ENCODE results near the gene GDI1. TPM values are rescaled to one million over a fixed set of nuclear protein-coding genes. Genes with fewer than 3 reads are reported as not detected.

GDI1 gene
- polyA plus RNA-seq, 4 donors: 59.2 to 76.5 (median 62.6) TPM

DNA sequence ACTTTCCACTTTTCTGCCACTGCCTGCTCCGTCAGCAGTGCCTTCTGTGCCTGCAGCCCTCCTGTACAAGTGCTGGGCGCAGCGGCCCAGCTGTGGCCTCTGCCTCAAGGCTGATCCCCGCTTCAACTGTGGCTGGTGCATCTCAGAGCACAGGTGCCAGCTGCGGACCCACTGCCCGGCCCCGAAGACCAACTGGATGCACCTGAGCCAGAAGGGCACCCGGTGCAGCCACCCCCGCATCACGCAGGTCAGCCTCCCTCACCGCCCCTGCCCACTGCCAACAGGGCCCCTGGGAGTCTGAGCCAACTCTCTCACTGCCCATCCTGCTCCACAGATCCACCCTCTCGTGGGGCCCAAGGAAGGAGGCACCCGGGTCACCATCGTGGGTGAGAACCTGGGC is 28.6 kb downstream of the GDI1 start:
- Histone ChIP-seq H3K27me3 (ENCODE audit: control insufficient read depth in 3 of 3, insufficient read depth in 3 of 3, low read length in 3 of 3) (no peaks in the 10 kb centered on the region), H3K27ac (ENCODE audit: low read depth in 1 of 3, low read length in 2 of 3) (no peak overlapping the region), H3K4me3 (ENCODE audit: low read depth in 1 of 3, low read length in 3 of 3) (no peak overlapping the region), H3K9me3 (ENCODE audit: control insufficient read depth in 2 of 2, insufficient read depth in 1 of 2, low read depth in 1 of 2, low read length in 1 of 2) (no peaks in the 10 kb centered on the region), H3K36me3 (ENCODE audit: control insufficient read depth in 3 of 3, insufficient read depth in 2 of 3, low read depth in 1 of 3, low read length in 3 of 3) (peaks cover 0 to 97% (median 2%) of the 10 kb centered on the region in 3 donors), H3K4me1 (ENCODE audit: control insufficient read depth in 3 of 3, insufficient read depth in 2 of 3, low read depth in 1 of 3, low read length in 2 of 3) (no peaks in the 10 kb centered on the region)
- DNase-seq (no peak), FAIRE-seq (no peak)
- WGBS, 3 donors: 91 to 96% (median 96%) methylated on average over 7 to 14 of the region's 14 CpGs

DNA sequence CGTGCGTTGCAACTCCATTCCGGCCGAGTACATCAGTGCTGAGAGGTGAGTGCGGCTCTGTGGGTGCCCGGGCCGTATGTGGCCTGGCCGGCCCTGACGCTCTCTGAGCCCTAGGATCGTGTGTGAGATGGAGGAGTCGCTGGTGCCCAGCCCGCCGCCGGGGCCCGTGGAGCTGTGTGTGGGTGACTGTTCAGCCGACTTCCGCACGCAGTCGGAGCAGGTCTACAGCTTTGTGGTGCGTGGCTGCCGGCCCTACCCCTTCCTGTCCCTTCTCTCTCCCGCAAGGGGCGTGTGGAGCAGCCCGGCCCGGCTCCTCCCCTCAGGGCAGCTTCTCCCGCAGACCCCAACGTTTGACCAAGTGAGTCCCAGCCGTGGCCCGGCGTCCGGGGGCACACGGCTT is 29.1 kb downstream of the GDI1 start:
- H3K27me3 ChIP-seq (ENCODE audit: control insufficient read depth in 3 of 3, insufficient read depth in 3 of 3, low read length in 3 of 3): no peaks in the 10 kb centered on the region
- H3K36me3 ChIP-seq (ENCODE audit: control insufficient read depth in 3 of 3, insufficient read depth in 2 of 3, low read depth in 1 of 3, low read length in 3 of 3): peaks cover 0 to 97% (median 2%) of the 10 kb centered on the region in 3 donors
- H3K4me3 ChIP-seq (ENCODE audit: low read depth in 1 of 3, low read length in 3 of 3): no peak overlapping the region
- FAIRE-seq (no peak), DNase-seq (no peak)
- H3K4me1 ChIP-seq (ENCODE audit: control insufficient read depth in 3 of 3, insufficient read depth in 2 of 3, low read depth in 1 of 3, low read length in 2 of 3): no peaks in the 10 kb centered on the region
- H3K9me3 ChIP-seq (ENCODE audit: control insufficient read depth in 2 of 2, insufficient read depth in 1 of 2, low read depth in 1 of 2, low read length in 1 of 2): no peaks in the 10 kb centered on the region
- 93 to 95% (median 95%) methylated on average over 11 to 32 of the region's 32 CpGs for WGBS, 3 donors
- H3K27ac ChIP-seq (ENCODE audit: low read depth in 1 of 3, low read length in 2 of 3): no peak overlapping the region

DNA sequence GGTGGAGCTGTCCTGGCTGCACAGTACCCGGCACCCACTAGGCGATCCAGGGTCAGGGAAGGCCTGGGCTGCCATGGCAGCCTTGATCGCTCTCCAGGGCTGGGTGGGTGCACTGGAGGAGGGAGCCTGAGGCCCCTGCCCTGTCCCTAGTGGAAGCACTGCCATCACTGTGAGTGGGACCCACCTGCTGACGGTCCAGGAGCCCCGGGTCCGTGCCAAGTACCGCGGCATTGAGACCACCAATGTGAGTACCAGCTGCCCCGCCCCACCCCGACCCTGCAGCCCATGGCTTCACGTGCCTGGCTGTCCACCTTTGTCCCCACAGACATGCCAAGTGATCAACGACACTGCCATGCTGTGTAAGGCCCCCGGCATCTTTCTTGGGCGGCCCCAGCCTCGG is 30.0 kb downstream of the GDI1 start:
- 91 to 97% (median 92%) methylated on average over 9 to 15 of the region's 15 CpGs for WGBS, 3 donors
- FAIRE-seq: no peak
- no peaks in the 10 kb centered on the region for H3K9me3 ChIP-seq (ENCODE audit: control insufficient read depth in 2 of 2, insufficient read depth in 1 of 2, low read depth in 1 of 2, low read length in 1 of 2)

DNA sequence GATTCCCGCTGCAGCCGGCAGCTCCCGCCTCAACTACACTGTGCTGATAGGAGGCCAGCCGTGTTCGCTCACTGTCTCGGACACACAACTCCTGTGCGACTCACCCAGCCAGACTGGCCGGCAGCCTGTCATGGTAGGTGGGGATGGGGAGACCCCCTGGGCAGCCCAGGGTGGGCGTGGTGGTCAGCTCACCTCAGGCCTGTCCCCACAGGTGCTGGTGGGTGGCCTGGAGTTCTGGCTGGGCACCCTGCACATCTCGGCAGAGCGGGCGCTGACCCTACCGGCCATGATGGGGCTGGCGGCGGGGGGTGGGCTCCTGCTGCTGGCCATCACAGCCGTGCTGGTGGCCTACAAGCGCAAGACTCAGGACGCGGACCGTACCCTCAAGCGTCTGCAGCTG is 30.6 kb downstream of the GDI1 start:
- 96 to 97% (median 96%) methylated on average over 19 to 21 of the region's 21 CpGs for WGBS, 3 donors
- Histone ChIP-seq H3K36me3 (ENCODE audit: control insufficient read depth in 3 of 3, insufficient read depth in 2 of 3, low read depth in 1 of 3, low read length in 3 of 3) (peaks cover 0 to 95% (median 2%) of the 10 kb centered on the region in 3 donors), H3K9me3 (ENCODE audit: control insufficient read depth in 2 of 2, insufficient read depth in 1 of 2, low read depth in 1 of 2, low read length in 1 of 2) (no peaks in the 10 kb centered on the region), H3K4me1 (ENCODE audit: control insufficient read depth in 3 of 3, insufficient read depth in 2 of 3, low read depth in 1 of 3, low read length in 2 of 3) (no peaks in the 10 kb centered on the region), H3K27ac (ENCODE audit: low read depth in 1 of 3, low read length in 2 of 3) (no peak overlapping the region), H3K27me3 (ENCODE audit: control insufficient read depth in 3 of 3, insufficient read depth in 3 of 3, low read length in 3 of 3) (no peaks in the 10 kb centered on the region), H3K4me3 (ENCODE audit: low read depth in 1 of 3, low read length in 3 of 3) (no peak overlapping the region)
- DNase-seq (no peak), FAIRE-seq (no peak)

More for the DNA sequence above, 30.0 kb downstream of the GDI1 start:
- Histone ChIP-seq H3K27me3 (ENCODE audit: control insufficient read depth in 3 of 3, insufficient read depth in 3 of 3, low read length in 3 of 3) (no peaks in the 10 kb centered on the region), H3K4me1 (ENCODE audit: control insufficient read depth in 3 of 3, insufficient read depth in 2 of 3, low read depth in 1 of 3, low read length in 2 of 3) (no peaks in the 10 kb centered on the region), H3K36me3 (ENCODE audit: control insufficient read depth in 3 of 3, insufficient read depth in 2 of 3, low read depth in 1 of 3, low read length in 3 of 3) (peaks cover 0 to 97% (median 2%) of the 10 kb centered on the region in 3 donors), H3K27ac (ENCODE audit: low read depth in 1 of 3, low read length in 2 of 3) (no peak overlapping the region), H3K4me3 (ENCODE audit: low read depth in 1 of 3, low read length in 3 of 3) (no peak overlapping the region)
- DNase-seq: no peak

DNA sequence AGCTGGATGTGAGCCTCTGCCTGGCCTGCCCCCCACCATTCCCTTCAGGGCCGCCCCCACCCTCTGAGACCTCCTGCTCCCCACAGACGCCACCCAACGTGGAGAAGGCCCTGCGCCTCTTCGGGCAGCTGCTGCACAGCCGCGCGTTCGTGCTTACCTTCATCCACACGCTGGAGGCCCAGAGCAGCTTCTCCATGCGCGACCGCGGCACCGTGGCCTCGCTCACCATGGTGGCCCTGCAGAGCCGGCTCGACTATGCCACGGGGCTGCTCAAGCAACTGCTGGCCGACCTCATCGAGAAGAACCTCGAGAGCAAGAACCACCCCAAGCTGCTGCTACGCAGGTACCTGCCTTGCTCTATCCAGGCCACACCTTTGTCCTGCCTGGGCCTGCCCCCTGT is 31.3 kb downstream of the GDI1 start:
- 95 to 98% (median 97%) methylated on average over 18 to 23 of the region's 23 CpGs for WGBS, 3 donors
- Histone ChIP-seq H3K27me3 (ENCODE audit: control insufficient read depth in 3 of 3, insufficient read depth in 3 of 3, low read length in 3 of 3) (no peaks in the 10 kb centered on the region), H3K9me3 (ENCODE audit: control insufficient read depth in 2 of 2, insufficient read depth in 1 of 2, low read depth in 1 of 2, low read length in 1 of 2) (no peaks in the 10 kb centered on the region), H3K27ac (ENCODE audit: low read depth in 1 of 3, low read length in 2 of 3) (no peak overlapping the region), H3K4me1 (ENCODE audit: control insufficient read depth in 3 of 3, insufficient read depth in 2 of 3, low read depth in 1 of 3, low read length in 2 of 3) (no peaks in the 10 kb centered on the region), H3K36me3 (ENCODE audit: control insufficient read depth in 3 of 3, insufficient read depth in 2 of 3, low read depth in 1 of 3, low read length in 3 of 3) (peaks cover 0 to 95% (median 2%) of the 10 kb centered on the region in 3 donors), H3K4me3 (ENCODE audit: low read depth in 1 of 3, low read length in 3 of 3) (no peak overlapping the region)
- DNase-seq (no peak), FAIRE-seq (no peak)

DNA sequence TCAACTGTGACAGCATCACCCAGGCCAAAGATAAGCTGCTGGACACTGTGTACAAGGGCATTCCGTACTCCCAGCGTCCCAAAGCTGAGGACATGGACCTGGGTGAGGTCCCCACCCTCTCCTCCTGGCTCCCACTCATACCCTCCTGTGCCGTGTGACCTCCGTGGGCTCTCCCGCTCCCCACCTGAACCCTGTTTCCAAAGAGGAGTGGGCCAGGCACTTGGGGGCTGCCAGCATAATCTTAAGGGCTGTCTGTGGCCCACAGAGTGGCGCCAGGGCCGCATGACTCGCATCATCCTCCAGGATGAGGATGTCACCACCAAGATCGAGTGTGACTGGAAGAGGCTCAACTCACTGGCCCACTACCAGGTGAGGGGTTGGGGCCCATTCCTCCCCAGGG is 32.2 kb downstream of the GDI1 start:
- 80 to 93% (median 90%) methylated on average over 9 of the region's 9 CpGs for WGBS, 3 donors
- Histone ChIP-seq H3K36me3 (ENCODE audit: control insufficient read depth in 3 of 3, insufficient read depth in 2 of 3, low read depth in 1 of 3, low read length in 3 of 3) (peaks cover 0 to 94% (median 2%) of the 10 kb centered on the region in 3 donors), H3K27ac (ENCODE audit: low read depth in 1 of 3, low read length in 2 of 3) (no peak overlapping the region), H3K4me3 (ENCODE audit: low read depth in 1 of 3, low read length in 3 of 3) (no peak overlapping the region), H3K27me3 (ENCODE audit: control insufficient read depth in 3 of 3, insufficient read depth in 3 of 3, low read length in 3 of 3) (no peaks in the 10 kb centered on the region), H3K9me3 (ENCODE audit: control insufficient read depth in 2 of 2, insufficient read depth in 1 of 2, low read depth in 1 of 2, low read length in 1 of 2) (no peaks in the 10 kb centered on the region), H3K4me1 (ENCODE audit: control insufficient read depth in 3 of 3, insufficient read depth in 2 of 3, low read depth in 1 of 3, low read length in 2 of 3) (no peaks in the 10 kb centered on the region)
- DNase-seq (no peak), FAIRE-seq (no peak)

DNA sequence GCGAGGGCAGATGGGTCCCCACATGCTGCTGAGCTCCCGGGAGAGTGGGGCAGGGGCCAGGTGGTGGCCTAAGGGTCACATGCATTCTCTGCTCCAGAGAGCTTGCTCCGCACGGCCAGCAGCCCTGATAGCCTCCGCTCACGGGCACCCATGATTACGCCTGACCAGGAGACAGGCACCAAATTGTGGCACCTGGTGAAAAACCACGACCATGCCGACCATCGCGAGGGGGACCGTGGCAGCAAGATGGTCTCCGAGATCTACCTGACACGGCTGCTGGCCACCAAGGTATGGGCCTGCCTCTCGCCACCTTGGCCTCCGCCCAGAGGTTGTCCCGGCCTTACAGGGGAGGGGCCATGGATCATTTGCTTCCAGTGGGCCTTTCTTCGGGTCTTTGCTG is 32.9 kb downstream of the GDI1 start:
- Histone ChIP-seq H3K27ac (ENCODE audit: low read depth in 1 of 3, low read length in 2 of 3) (no peak overlapping the region), H3K36me3 (ENCODE audit: control insufficient read depth in 3 of 3, insufficient read depth in 2 of 3, low read depth in 1 of 3, low read length in 3 of 3) (peaks cover 0 to 87% (median 2%) of the 10 kb centered on the region in 3 donors), H3K9me3 (ENCODE audit: control insufficient read depth in 2 of 2, insufficient read depth in 1 of 2, low read depth in 1 of 2, low read length in 1 of 2) (no peaks in the 10 kb centered on the region), H3K4me1 (ENCODE audit: control insufficient read depth in 3 of 3, insufficient read depth in 2 of 3, low read depth in 1 of 3, low read length in 2 of 3) (no peaks in the 10 kb centered on the region), H3K27me3 (ENCODE audit: control insufficient read depth in 3 of 3, insufficient read depth in 3 of 3, low read length in 3 of 3) (no peaks in the 10 kb centered on the region), H3K4me3 (ENCODE audit: low read depth in 1 of 3, low read length in 3 of 3) (no peak overlapping the region)
- 93 to 95% (median 94%) methylated on average over 10 to 18 of the region's 18 CpGs for WGBS, 3 donors
- no peak for DNase-seq
- FAIRE-seq: no peak

DNA sequence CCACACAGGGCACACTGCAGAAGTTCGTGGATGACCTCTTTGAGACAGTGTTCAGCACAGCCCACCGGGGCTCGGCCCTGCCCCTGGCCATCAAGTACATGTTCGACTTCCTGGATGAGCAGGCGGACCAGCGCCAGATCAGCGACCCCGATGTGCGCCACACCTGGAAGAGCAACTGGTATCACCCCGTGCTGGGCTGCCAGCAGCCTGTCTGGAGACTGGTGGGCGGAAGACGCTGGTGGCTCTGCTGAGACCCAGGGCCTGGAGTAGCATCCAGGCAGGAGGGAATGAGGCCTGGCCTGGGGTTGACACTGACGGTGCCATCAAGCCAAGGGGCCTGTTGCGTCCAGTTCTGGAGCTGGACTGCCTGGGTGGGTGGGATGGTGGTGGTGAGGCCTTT is 33.5 kb downstream of the GDI1 start:
- H3K36me3 ChIP-seq (ENCODE audit: control insufficient read depth in 3 of 3, insufficient read depth in 2 of 3, low read depth in 1 of 3, low read length in 3 of 3): peaks cover 0 to 83% (median 2%) of the 10 kb centered on the region in 3 donors
- DNase-seq: no peak
- no peak overlapping the region for H3K4me3 ChIP-seq (ENCODE audit: low read depth in 1 of 3, low read length in 3 of 3)
- H3K27me3 ChIP-seq (ENCODE audit: control insufficient read depth in 3 of 3, insufficient read depth in 3 of 3, low read length in 3 of 3): no peaks in the 10 kb centered on the region
- H3K4me1 ChIP-seq (ENCODE audit: control insufficient read depth in 3 of 3, insufficient read depth in 2 of 3, low read depth in 1 of 3, low read length in 2 of 3): no peaks in the 10 kb centered on the region
- no peak for FAIRE-seq
- no peaks in the 10 kb centered on the region for H3K9me3 ChIP-seq (ENCODE audit: control insufficient read depth in 2 of 2, insufficient read depth in 1 of 2, low read depth in 1 of 2, low read length in 1 of 2)
- 92 to 97% (median 94%) methylated on average over 13 to 14 of the region's 14 CpGs for WGBS, 3 donors
- no peak overlapping the region for H3K27ac ChIP-seq (ENCODE audit: low read depth in 1 of 3, low read length in 2 of 3)

DNA sequence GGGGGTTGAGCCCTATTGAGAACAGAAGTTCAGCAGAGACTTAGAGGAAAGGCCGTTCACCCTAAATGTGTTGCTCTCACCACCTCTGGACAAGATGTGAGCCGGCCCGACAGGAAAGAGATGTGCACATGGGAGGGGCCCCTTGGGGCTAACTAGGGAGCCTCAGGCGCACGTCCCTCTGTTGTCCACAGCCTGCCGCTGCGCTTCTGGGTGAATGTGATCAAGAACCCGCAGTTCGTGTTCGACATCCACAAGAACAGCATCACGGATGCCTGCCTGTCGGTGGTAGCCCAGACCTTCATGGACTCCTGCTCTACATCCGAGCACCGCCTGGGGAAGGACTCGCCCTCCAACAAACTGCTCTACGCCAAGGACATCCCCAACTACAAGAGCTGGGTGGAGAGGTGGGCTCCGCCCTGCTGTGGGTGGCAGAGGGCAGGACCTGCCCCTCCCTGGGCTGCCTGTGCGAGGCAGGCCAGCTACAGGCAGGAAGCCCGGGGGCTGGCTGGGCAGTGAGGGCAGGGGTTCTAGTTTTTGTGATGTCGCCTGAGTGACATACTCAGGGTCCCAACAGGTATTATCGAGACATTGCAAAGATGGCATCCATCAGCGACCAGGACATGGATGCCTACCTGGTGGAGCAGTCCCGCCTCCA is 34.1 kb downstream of the GDI1 start:
- FAIRE-seq (no peak), DNase-seq (no peak)
- Histone ChIP-seq H3K27me3 (ENCODE audit: control insufficient read depth in 3 of 3, insufficient read depth in 3 of 3, low read length in 3 of 3) (no peaks in the 10 kb centered on the region), H3K36me3 (ENCODE audit: control insufficient read depth in 3 of 3, insufficient read depth in 2 of 3, low read depth in 1 of 3, low read length in 3 of 3) (peaks cover 0 to 77% (median 2%) of the 10 kb centered on the region in 3 donors), H3K4me1 (ENCODE audit: control insufficient read depth in 3 of 3, insufficient read depth in 2 of 3, low read depth in 1 of 3, low read length in 2 of 3) (no peaks in the 10 kb centered on the region), H3K4me3 (ENCODE audit: low read depth in 1 of 3, low read length in 3 of 3) (no peak overlapping the region), H3K27ac (ENCODE audit: low read depth in 1 of 3, low read length in 2 of 3) (no peak overlapping the region), H3K9me3 (ENCODE audit: control insufficient read depth in 2 of 2, insufficient read depth in 1 of 2, low read depth in 1 of 2, low read length in 1 of 2) (no peaks in the 10 kb centered on the region)
- WGBS, 3 donors: 91 to 93% (median 93%) methylated on average over 13 to 23 of the region's 23 CpGs
